Measurements from ENCODE around the gene CD302. TPM values are rescaled to one million over a fixed set of nuclear protein-coding genes. Genes with fewer than 3 reads are reported as not detected.

CD302 gene
- polyA plus RNA-seq, 1 donor from 2014 or later = not detected

- Histone ChIP-seq H4K20me1 (ENCODE audit: insufficient read depth) (no peaks in the 10 kb centered on the region), H3K4me3 (ENCODE audit: low read length) (no peak overlapping the region), H2AFZ (ENCODE audit: low read depth, low read length) (no peak overlapping the region), H3K36me3 (ENCODE audit: insufficient read depth, low read length) (peaks cover 16% of the 10 kb centered on the region), H3K79me2 (replicated peaks; ENCODE audit: insufficient read depth, low read length) (peaks cover 61% of the 10 kb centered on the region), H3K4me2 (ENCODE audit: low read length) (no peak overlapping the region), H3K27ac (ENCODE audit: low read length) (no peak overlapping the region), H3K9me3 (ENCODE audit: low read length) (no peaks in the 10 kb centered on the region), H3K9ac (ENCODE audit: low read length) (no peak overlapping the region), H3K9me2 (ENCODE audit: insufficient read depth, low read length) (no peaks in the 10 kb centered on the region), H3F3A (ENCODE audit: insufficient read depth, low read length, poor library complexity, severe bottlenecking) (no peaks in the 10 kb centered on the region), H3K27me3 (ENCODE audit: insufficient read depth, low read depth, low read length) (no peaks in the 10 kb centered on the region)
- no peak for TF ChIP-seq EZH2 (IDR thresholded peaks at IDR 0.05; ENCODE audit: borderline replicate concordance, insufficient read depth, low read length, poor library complexity, severe bottlenecking)
Observed at GRCh38 chr2:159737292-159737916, 60.6 kb downstream of the CD302 start.

GRCh38 chr2:159736048-159736447 is 62.0 kb downstream of the CD302 start:
- no peak overlapping the region for H2AFZ ChIP-seq (ENCODE audit: low read depth, low read length)
- no peak for TF ChIP-seq EP300 (conservative IDR thresholded peaks at IDR 0.05; ENCODE audit: poor library complexity, severe bottlenecking)
- H3K9me2 ChIP-seq (ENCODE audit: insufficient read depth, low read length) = no peaks in the 10 kb centered on the region
- no peak overlapping the region for H3K27ac ChIP-seq (ENCODE audit: low read length)
- no peaks in the 10 kb centered on the region for H3K9me3 ChIP-seq (ENCODE audit: low read length)
- no peaks in the 10 kb centered on the region for H3F3A ChIP-seq (ENCODE audit: insufficient read depth, low read length, poor library complexity, severe bottlenecking)
- no peak overlapping the region for H3K4me2 ChIP-seq (ENCODE audit: low read length)
- H3K36me3 ChIP-seq (ENCODE audit: insufficient read depth, low read length) = peaks cover 11% of the 10 kb centered on the region
- H3K79me2 ChIP-seq (replicated peaks; ENCODE audit: insufficient read depth, low read length) = peaks cover 53% of the 10 kb centered on the region
- H3K9ac ChIP-seq (ENCODE audit: low read length) = no peak overlapping the region
- H4K20me1 ChIP-seq (ENCODE audit: insufficient read depth) = no peaks in the 10 kb centered on the region
- no peak overlapping the region for H3K4me3 ChIP-seq (ENCODE audit: low read length)
- H3K27me3 ChIP-seq (ENCODE audit: insufficient read depth, low read depth, low read length) = no peaks in the 10 kb centered on the region

- no peak overlapping the region for H3K9ac ChIP-seq (ENCODE audit: low read length)
- H3K9me2 ChIP-seq (ENCODE audit: insufficient read depth, low read length) = no peaks in the 10 kb centered on the region
- H3K27ac ChIP-seq (ENCODE audit: low read length) = no peak overlapping the region
- no peaks in the 10 kb centered on the region for H3F3A ChIP-seq (ENCODE audit: insufficient read depth, low read length, poor library complexity, severe bottlenecking)
- H2AFZ ChIP-seq (ENCODE audit: low read depth, low read length) = no peak overlapping the region
- no peaks in the 10 kb centered on the region for H4K20me1 ChIP-seq (ENCODE audit: insufficient read depth)
- no peak overlapping the region for H3K4me3 ChIP-seq (ENCODE audit: low read length)
- no peak overlapping the region for H3K4me2 ChIP-seq (ENCODE audit: low read length)
- H3K27me3 ChIP-seq (ENCODE audit: insufficient read depth, low read depth, low read length) = no peaks in the 10 kb centered on the region
- H3K79me2 ChIP-seq (replicated peaks; ENCODE audit: insufficient read depth, low read length) = peaks cover 56% of the 10 kb centered on the region
- no peaks in the 10 kb centered on the region for H3K9me3 ChIP-seq (ENCODE audit: low read length)
- no peak for TF ChIP-seq POLR2AphosphoS5 (IDR thresholded peaks at IDR 0.05)
- TF ChIP-seq, protein P1, sequence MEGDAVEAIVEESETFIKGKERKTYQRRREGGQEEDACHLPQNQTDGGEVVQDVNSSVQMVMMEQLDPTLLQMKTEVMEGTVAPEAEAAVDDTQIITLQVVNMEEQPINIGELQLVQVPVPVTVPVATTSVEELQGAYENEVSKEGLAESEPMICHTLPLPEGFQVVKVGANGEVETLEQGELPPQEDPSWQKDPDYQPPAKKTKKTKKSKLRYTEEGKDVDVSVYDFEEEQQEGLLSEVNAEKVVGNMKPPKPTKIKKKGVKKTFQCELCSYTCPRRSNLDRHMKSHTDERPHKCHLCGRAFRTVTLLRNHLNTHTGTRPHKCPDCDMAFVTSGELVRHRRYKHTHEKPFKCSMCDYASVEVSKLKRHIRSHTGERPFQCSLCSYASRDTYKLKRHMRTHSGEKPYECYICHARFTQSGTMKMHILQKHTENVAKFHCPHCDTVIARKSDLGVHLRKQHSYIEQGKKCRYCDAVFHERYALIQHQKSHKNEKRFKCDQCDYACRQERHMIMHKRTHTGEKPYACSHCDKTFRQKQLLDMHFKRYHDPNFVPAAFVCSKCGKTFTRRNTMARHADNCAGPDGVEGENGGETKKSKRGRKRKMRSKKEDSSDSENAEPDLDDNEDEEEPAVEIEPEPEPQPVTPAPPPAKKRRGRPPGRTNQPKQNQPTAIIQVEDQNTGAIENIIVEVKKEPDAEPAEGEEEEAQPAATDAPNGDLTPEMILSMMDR (IDR thresholded peaks at IDR 0.05; ENCODE audit: poor library complexity, severe bottlenecking) = no peak
- no peak for TF ChIP-seq SMC3 (conservative IDR thresholded peaks at IDR 0.05; ENCODE audit: poor library complexity)
- no peak for TF ChIP-seq RAD21 (conservative IDR thresholded peaks at IDR 0.05)
- no peak for TF ChIP-seq TAF1 (IDR thresholded peaks at IDR 0.05; ENCODE audit: low read depth)
- TF ChIP-seq, protein P2, sequence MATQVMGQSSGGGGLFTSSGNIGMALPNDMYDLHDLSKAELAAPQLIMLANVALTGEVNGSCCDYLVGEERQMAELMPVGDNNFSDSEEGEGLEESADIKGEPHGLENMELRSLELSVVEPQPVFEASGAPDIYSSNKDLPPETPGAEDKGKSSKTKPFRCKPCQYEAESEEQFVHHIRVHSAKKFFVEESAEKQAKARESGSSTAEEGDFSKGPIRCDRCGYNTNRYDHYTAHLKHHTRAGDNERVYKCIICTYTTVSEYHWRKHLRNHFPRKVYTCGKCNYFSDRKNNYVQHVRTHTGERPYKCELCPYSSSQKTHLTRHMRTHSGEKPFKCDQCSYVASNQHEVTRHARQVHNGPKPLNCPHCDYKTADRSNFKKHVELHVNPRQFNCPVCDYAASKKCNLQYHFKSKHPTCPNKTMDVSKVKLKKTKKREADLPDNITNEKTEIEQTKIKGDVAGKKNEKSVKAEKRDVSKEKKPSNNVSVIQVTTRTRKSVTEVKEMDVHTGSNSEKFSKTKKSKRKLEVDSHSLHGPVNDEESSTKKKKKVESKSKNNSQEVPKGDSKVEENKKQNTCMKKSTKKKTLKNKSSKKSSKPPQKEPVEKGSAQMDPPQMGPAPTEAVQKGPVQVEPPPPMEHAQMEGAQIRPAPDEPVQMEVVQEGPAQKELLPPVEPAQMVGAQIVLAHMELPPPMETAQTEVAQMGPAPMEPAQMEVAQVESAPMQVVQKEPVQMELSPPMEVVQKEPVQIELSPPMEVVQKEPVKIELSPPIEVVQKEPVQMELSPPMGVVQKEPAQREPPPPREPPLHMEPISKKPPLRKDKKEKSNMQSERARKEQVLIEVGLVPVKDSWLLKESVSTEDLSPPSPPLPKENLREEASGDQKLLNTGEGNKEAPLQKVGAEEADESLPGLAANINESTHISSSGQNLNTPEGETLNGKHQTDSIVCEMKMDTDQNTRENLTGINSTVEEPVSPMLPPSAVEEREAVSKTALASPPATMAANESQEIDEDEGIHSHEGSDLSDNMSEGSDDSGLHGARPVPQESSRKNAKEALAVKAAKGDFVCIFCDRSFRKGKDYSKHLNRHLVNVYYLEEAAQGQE (IDR thresholded peaks at IDR 0.05; ENCODE audit: borderline replicate concordance) = no peak
- TF ChIP-seq MXI1 (conservative IDR thresholded peaks at IDR 0.05; ENCODE audit: poor library complexity, severe bottlenecking) = no peak
- TF ChIP-seq EZH2 (IDR thresholded peaks at IDR 0.05; ENCODE audit: borderline replicate concordance, insufficient read depth, low read length, poor library complexity, severe bottlenecking) = no peak
- TF ChIP-seq EP300 (conservative IDR thresholded peaks at IDR 0.05; ENCODE audit: poor library complexity, severe bottlenecking) = no peak
- peaks cover 15% of the 10 kb centered on the region for H3K36me3 ChIP-seq (ENCODE audit: insufficient read depth, low read length)
Observed at GRCh38 chr2:159735648-159736047, 62.4 kb downstream of the CD302 start.

All from neural cell (in vitro differentiated cells).